Fibroblast of lung (primary cell): ENCODE results near the gene NUP210L.

Experiments
- EZH2 ChIP-seq: IDR thresholded peaks from 2 replicates; pipeline ENCODE4 v1.5.1; 2012; ENCODE audit warnings: low read length, control low read depth, mild to moderate bottlenecking; ENCODE audit errors: missing control alignments
- TF ChIP-seq, protein P1 (sequence below), 2 donors: IDR thresholded peaks in 1 of 2; conservative IDR thresholded peaks in 1 of 2; 1 replicate in 1 of 2; 2 replicates in 1 of 2; pipeline ENCODE4 v1.5.1; 2011 to 2012; ENCODE audit warnings: low read length in 2 of 2, control low read depth in 1 of 2, inconsistent platforms in 1 of 2, low read depth in 1 of 2, mild to moderate bottlenecking in 1 of 2

DNA sequence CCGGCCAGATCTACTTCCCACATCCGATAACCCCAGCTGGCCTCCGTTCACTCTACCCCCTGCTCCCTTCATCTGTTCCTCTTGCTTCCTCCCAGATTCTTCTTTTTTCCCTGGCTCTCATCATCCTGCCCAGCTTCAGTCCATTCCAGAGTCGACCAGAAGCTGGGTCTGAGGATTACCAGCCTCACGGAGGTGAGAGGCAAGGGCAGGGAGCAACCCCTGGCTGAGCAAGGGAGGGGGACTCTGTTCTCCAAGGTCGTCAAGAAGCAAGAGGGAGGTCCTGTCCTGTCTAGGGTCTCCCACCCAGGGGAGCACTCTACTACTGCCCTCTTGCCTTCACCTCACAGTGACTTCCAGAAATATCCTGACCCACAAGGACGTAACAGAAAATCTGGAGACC is 181.3 kb downstream of the NUP210L start:
- TF ChIP-seq EZH2: no peak
- TF ChIP-seq, protein P1, sequence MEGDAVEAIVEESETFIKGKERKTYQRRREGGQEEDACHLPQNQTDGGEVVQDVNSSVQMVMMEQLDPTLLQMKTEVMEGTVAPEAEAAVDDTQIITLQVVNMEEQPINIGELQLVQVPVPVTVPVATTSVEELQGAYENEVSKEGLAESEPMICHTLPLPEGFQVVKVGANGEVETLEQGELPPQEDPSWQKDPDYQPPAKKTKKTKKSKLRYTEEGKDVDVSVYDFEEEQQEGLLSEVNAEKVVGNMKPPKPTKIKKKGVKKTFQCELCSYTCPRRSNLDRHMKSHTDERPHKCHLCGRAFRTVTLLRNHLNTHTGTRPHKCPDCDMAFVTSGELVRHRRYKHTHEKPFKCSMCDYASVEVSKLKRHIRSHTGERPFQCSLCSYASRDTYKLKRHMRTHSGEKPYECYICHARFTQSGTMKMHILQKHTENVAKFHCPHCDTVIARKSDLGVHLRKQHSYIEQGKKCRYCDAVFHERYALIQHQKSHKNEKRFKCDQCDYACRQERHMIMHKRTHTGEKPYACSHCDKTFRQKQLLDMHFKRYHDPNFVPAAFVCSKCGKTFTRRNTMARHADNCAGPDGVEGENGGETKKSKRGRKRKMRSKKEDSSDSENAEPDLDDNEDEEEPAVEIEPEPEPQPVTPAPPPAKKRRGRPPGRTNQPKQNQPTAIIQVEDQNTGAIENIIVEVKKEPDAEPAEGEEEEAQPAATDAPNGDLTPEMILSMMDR (conservative IDR thresholded peaks at IDR 0.05 in 1 of 2, IDR thresholded peaks at IDR 0.05 in 1 of 2; ENCODE audit: low read depth in 1 of 2, low read length in 2 of 2): no peak
